Nephron (organoid): ENCODE measurements around the gene GALNT18.

ENCODE experiments used
- H3K27ac Mint-ChIP-seq, 3 experiments: 2 replicates each; pipeline ENCODE4 v1.8.0; 2020; ENCODE audit warnings: mixed read lengths in 3 of 3, mild to moderate bottlenecking in 2 of 3, moderate library complexity in 1 of 3
- H3K27me3 Mint-ChIP-seq: 2 replicates; pipeline ENCODE4 v1.8.0; 2021; ENCODE audit warnings: low read depth, mild to moderate bottlenecking, moderate library complexity, mixed read lengths
- H3K36me3 Mint-ChIP-seq: 2 replicates; pipeline ENCODE4 v1.8.0; 2020; ENCODE audit warnings: low read depth, mixed read lengths
- H3K4me1 Mint-ChIP-seq: 2 replicates; pipeline ENCODE4 v1.8.0; 2020; ENCODE audit warnings: mixed read lengths
- H3K4me3 Mint-ChIP-seq, 3 experiments: 2 replicates each; pipeline ENCODE4 v1.8.0; 2020; ENCODE audit warnings: mild to moderate bottlenecking in 3 of 3, mixed read lengths in 3 of 3, moderate library complexity in 2 of 3
- H3K9me3 Mint-ChIP-seq: 2 replicates; pipeline ENCODE4 v1.8.0; 2020; ENCODE audit warnings: mixed read lengths
- CTCF ChIP-seq, 3 experiments: fragments of 200-600 bp; sonication (generic); IDR thresholded peaks; one replicate each; pipeline ENCODE4 v1.5.0; 2021; ENCODE audit warnings: antibody characterized with exemption in 3 of 3; ENCODE audit not compliant: unreplicated experiment in 3 of 3

Gene GALNT18

GRCh38 chr11:11427140-11427539 is 194.7 kb downstream of the GALNT18 start:
- TF ChIP-seq CTCF (IDR thresholded peaks at IDR 0.05; ENCODE audit: unreplicated experiment in 3 of 3) = no peak
- Mint-ChIP-seq H3K36me3 (no peaks in the 10 kb centered on the region), H3K9me3 (no peaks in the 10 kb centered on the region), H3K4me1 (peaks cover 63% of the 10 kb centered on the region), H3K27me3 (peaks cover 27% of the 10 kb centered on the region), H3K4me3 (peak overlapping the region in 1 of 3 experiments; percentile 16), H3K27ac (peak overlapping the region; percentile 44 to 92 (median 71))

GRCh38 chr11:11426226-11426952 is 195.4 kb downstream of the GALNT18 start:
- Mint-ChIP-seq H3K9me3 (no peaks in the 10 kb centered on the region), H3K27me3 (peaks cover 19% of the 10 kb centered on the region), H3K36me3 (no peaks in the 10 kb centered on the region), H3K4me1 (peaks cover 68% of the 10 kb centered on the region), H3K27ac (peak overlapping the region; percentile 44 to 67 (median 46)), H3K4me3 (no peak overlapping the region)
- TF ChIP-seq CTCF (IDR thresholded peaks at IDR 0.05; ENCODE audit: unreplicated experiment in 3 of 3) = no peak

DNA sequence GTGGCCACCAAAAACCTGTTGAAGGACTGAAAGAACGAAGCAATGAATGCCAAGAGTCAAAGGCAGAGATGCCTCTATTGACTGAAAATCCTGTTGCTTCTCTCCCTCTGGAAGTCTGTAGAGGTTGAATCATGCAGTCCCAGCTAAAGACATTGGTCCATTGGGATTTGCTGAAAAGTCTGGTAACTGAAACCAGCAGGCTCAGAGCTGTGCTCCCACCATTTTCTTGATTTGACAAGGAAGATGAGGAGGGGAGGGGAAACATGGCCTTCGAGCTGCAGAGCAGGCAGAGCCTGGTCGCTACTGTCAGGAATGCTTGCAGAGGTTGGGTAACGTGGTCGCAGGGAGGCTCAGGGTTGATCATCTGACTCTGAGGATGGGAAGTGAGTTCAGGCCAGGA is 196.0 kb downstream of the GALNT18 start:
- no peak overlapping the region for H3K4me3 Mint-ChIP-seq
- TF ChIP-seq CTCF (IDR thresholded peaks at IDR 0.05; ENCODE audit: unreplicated experiment in 3 of 3) = no peak
- H3K36me3 Mint-ChIP-seq = no peaks in the 10 kb centered on the region
- peaks cover 74% of the 10 kb centered on the region for H3K4me1 Mint-ChIP-seq
- H3K27ac Mint-ChIP-seq = no peak overlapping the region
- H3K27me3 Mint-ChIP-seq = peaks cover 23% of the 10 kb centered on the region
- H3K9me3 Mint-ChIP-seq = no peaks in the 10 kb centered on the region

DNA sequence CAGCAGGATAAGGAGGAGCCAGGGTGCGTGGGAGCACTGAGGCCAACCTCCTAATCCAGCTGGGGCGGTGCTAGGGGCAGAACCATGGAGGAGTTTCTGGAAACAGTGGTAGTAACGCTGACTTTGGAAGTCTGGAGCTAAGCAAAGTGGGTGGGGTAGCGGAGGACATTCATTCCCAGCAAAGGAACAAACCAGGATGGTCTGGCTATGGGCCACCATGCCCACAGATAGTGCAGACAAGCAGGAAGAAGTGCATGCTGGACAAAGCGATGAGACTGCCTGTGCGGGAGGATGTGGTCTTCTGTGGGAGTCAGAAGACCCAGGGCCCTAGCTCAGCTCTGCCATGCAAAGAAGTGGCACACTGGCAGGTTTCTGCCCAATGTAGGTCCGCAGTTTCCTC is 197.1 kb downstream of the GALNT18 start:
- Mint-ChIP-seq H3K4me1 (peaks cover 82% of the 10 kb centered on the region), H3K4me3 (no peak overlapping the region), H3K9me3 (no peaks in the 10 kb centered on the region), H3K27me3 (peaks cover 27% of the 10 kb centered on the region), H3K27ac (no peak overlapping the region), H3K36me3 (no peaks in the 10 kb centered on the region)
- no peak for TF ChIP-seq CTCF (IDR thresholded peaks at IDR 0.05; ENCODE audit: unreplicated experiment in 3 of 3)

GRCh38 chr11:11422411-11423128 is 199.2 kb downstream of the GALNT18 start:
- peaks cover 24% of the 10 kb centered on the region for H3K27me3 Mint-ChIP-seq
- H3K4me3 Mint-ChIP-seq = no peak overlapping the region
- no peaks in the 10 kb centered on the region for H3K9me3 Mint-ChIP-seq
- no peaks in the 10 kb centered on the region for H3K36me3 Mint-ChIP-seq
- no peak for TF ChIP-seq CTCF (IDR thresholded peaks at IDR 0.05; ENCODE audit: unreplicated experiment in 3 of 3)
- peaks cover 62% of the 10 kb centered on the region for H3K4me1 Mint-ChIP-seq
- H3K27ac Mint-ChIP-seq = no peak overlapping the region
